Activated CD8-positive, alpha-beta T cell treated with anti-CD3 and anti-CD28 coated beads for 36 hours (primary cell): ENCODE data around the gene PALS1. TPM values are rescaled to one million over a fixed set of nuclear protein-coding genes. Genes with fewer than 3 reads are reported as not detected.
A peak's percentile ranks its signal among the peaks of the same experiment; 100 is the strongest.

Experiments used
- ATAC-seq: fragments of 200-7000 bp; cut with Tn5 transposase; one replicate; pipeline ENCODE4 v1.10.0; 2021; ENCODE audit warnings: mild to moderate bottlenecking, moderate library complexity
- CTCF ChIA-PET: fragments of 350-600 bp; sonication (Branson Sonifier 250); formaldehyde crosslinking; loops from one replicate; lab custom pipeline; 2021; ENCODE audit warnings: antibody characterized with exemption; lab: Charles Lee
- POLR2A ChIA-PET: fragments of 350-600 bp; sonication (Branson Sonifier 250); formaldehyde crosslinking; loops from one replicate; lab custom pipeline; 2021; ENCODE audit warnings: antibody characterized with exemption; lab: Charles Lee
- DNase-seq: peaks from one replicate; pipeline ENCODE4 v3.0.0-alpha.2; 2020
- H3K27ac Mint-ChIP-seq: one replicate; pipeline ENCODE4 v1.8.0; 2021; ENCODE audit warnings: mild to moderate bottlenecking, mixed read lengths
- H3K27me3 Mint-ChIP-seq: one replicate; pipeline ENCODE4 v1.8.0; 2021; ENCODE audit warnings: mixed read lengths
- H3K36me3 Mint-ChIP-seq: one replicate; pipeline ENCODE4 v1.8.0; 2021; ENCODE audit warnings: low read depth, mixed read lengths
- H3K4me1 Mint-ChIP-seq: one replicate; pipeline ENCODE4 v1.8.0; 2021; ENCODE audit warnings: low read depth, mixed read lengths
- H3K4me3 Mint-ChIP-seq: one replicate; pipeline ENCODE4 v1.8.0; 2021; ENCODE audit warnings: mild to moderate bottlenecking, moderate library complexity, mixed read lengths
- H3K9me3 Mint-ChIP-seq: one replicate; pipeline ENCODE4 v1.8.0; 2021; ENCODE audit warnings: mixed read lengths
- CTCF ChIP-seq: fragments of 200-600 bp; IDR thresholded peaks from one replicate; pipeline ENCODE4 v1.8.0; 2022; ENCODE audit warnings: antibody characterized with exemption, mild to moderate bottlenecking
- intact Hi-C: fragments of 100-400 bp; cut with micrococcal nuclease; formaldehyde crosslinking; loops from one replicate; pipeline ENCODE4 v1.10.0; 2022
- total RNA-seq, 2 experiments: library from RNA; stranded (reverse); gene quantifications; one replicate each; pipeline ENCODE4 v1.2.3, GENCODE V29; 2021

PALS1 gene
- total RNA-seq, 2 experiments from 2014 or later: 3.9 to 4.7 TPM

GRCh38 chr14:67228325-67228984 is 12.8 kb upstream of the PALS1 start:
- no peak for DNase-seq
- Mint-ChIP-seq H3K27me3 (no peaks in the 10 kb centered on the region), H3K4me3 (no peak overlapping the region), H3K27ac (no peak overlapping the region), H3K9me3 (no peaks in the 10 kb centered on the region), H3K36me3 (no peaks in the 10 kb centered on the region), H3K4me1 (no peaks in the 10 kb centered on the region)
- ATAC-seq: no peak
- CTCF ChIA-PET: no interaction called here
- intact Hi-C loops: no loop called here
- POLR2A ChIA-PET: no interaction called here
- TF ChIP-seq CTCF: no peak

GRCh38 chr14:67232066-67232465 is 9.2 kb upstream of the PALS1 start:
- intact Hi-C loops: no loop called here
- H3K4me1 Mint-ChIP-seq: no peaks in the 10 kb centered on the region
- ChIA-PET POLR2A (no interaction called here), CTCF (interaction anchor here (0.9 to 1.5 kb wide), 2 partner anchors 11 to 128 kb away, joined by 3 to 9 read pairs; partner anchors contain the start of gene ATP6V1D)
- no peaks in the 10 kb centered on the region for H3K9me3 Mint-ChIP-seq
- TF ChIP-seq CTCF: no peak
- no peaks in the 10 kb centered on the region for H3K36me3 Mint-ChIP-seq
- DNase-seq: no peak
- H3K27ac Mint-ChIP-seq: no peak overlapping the region
- no peak overlapping the region for H3K4me3 Mint-ChIP-seq
- H3K27me3 Mint-ChIP-seq: no peaks in the 10 kb centered on the region
- no peak for ATAC-seq

DNA sequence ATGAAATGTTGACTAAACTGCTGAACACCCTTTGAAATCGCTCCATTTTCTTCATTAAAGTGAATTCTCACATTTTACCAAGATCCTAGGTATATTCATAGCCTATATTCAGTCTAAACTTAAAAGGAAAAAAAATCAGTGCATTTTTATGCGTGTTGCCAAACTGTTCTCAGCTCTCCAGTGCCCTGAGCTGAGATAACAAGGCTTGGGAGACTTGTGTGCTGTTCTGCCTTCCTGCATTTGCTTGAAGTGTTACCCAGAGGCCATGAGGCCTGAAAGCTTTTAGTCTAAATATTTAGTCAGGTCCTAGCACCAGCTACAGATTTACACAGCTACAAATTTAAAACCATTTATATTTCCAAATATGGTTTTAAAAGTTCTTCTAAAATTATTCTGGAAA is 8.6 kb upstream of the PALS1 start:
- no peaks in the 10 kb centered on the region for H3K9me3 Mint-ChIP-seq
- POLR2A ChIA-PET: no interaction called here
- H3K4me3 Mint-ChIP-seq: no peak overlapping the region
- H3K4me1 Mint-ChIP-seq: no peaks in the 10 kb centered on the region
- ATAC-seq (no peak), DNase-seq (no peak)
- CTCF ChIA-PET: interaction anchor here (0.9 to 1.5 kb wide), 2 partner anchors 12 to 127 kb away, joined by 3 to 9 read pairs; partner anchors contain the start of gene ATP6V1D
- H3K36me3 Mint-ChIP-seq: no peaks in the 10 kb centered on the region
- intact Hi-C loops: no loop called here
- H3K27ac Mint-ChIP-seq: no peak overlapping the region
- H3K27me3 Mint-ChIP-seq: no peaks in the 10 kb centered on the region
- TF ChIP-seq CTCF: no peak

- ChIA-PET CTCF (interaction anchor here (1.0 kb wide), 1 partner anchor 878 kb away, joined by 4 read pairs; no protein-coding TSS in a partner anchor), POLR2A (no interaction called here)
- no peak for TF ChIP-seq CTCF
- Mint-ChIP-seq H3K27me3 (peaks cover 9% of the 10 kb centered on the region), H3K27ac (no peak overlapping the region), H3K4me1 (peaks cover 9% of the 10 kb centered on the region), H3K9me3 (no peaks in the 10 kb centered on the region), H3K36me3 (no peaks in the 10 kb centered on the region), H3K4me3 (no peak overlapping the region)
- no peak for DNase-seq
- intact Hi-C loops: no loop called here
- ATAC-seq: no peak
Observed at GRCh38 chr14:67237591-67237990, 3.6 kb upstream of the PALS1 start.

DNA sequence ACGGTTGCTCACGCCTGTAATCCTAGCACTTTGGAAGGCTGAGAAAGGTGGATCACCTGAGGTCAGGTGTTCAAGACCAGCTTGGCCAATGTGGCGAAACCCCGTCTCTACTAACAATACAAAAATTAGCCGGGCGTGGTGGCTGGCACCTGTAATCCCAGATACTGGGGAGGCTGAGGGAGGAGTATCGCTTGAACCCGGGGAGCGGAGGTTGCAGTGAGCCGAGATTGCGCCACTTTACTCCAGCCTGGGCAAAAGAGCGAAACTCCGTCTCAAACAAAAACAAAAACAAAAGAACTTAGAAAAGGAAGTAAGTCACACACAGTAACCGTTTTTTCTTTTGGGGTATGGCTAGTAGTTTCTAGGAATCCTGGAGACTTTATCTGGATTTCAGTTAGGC is 1.7 kb upstream of the PALS1 start:
- intact Hi-C loops: no loop called here
- DNase-seq: no peak
- TF ChIP-seq CTCF: no peak
- Mint-ChIP-seq H3K4me1 (peaks cover 15% of the 10 kb centered on the region), H3K27ac (no peak overlapping the region), H3K9me3 (no peaks in the 10 kb centered on the region), H3K27me3 (peaks cover 9% of the 10 kb centered on the region), H3K36me3 (no peaks in the 10 kb centered on the region), H3K4me3 (peak overlapping the region; percentile 82)
- CTCF ChIA-PET: no interaction called here
- POLR2A ChIA-PET: no interaction called here
- no peak for ATAC-seq
